H1 (cell line): ENCODE measurements around the gene PGAP3. TPM values are rescaled to one million over a fixed set of nuclear protein-coding genes. Genes with fewer than 3 reads are reported as not detected.

Experiments
- BRCA1 ChIP-seq: IDR thresholded peaks from 2 replicates; pipeline ENCODE4 v1.6.1; 2012; ENCODE audit warnings: low read depth, low read length, improper control_type of control experiment
- CHD1 ChIP-seq: IDR thresholded peaks from 2 replicates; pipeline ENCODE4 v1.6.1; 2012; ENCODE audit warnings: low read depth, low read length, improper control_type of control experiment
- HDAC2 ChIP-seq, 2 experiments: fragments of 300-600 bp in 1 of 2; sonication (generic) in 1 of 2; IDR thresholded peaks; 2 replicates each; pipeline ENCODE4 v1.6.1; 2011 to 2012; ENCODE audit warnings: low read depth in 2 of 2, low read length in 2 of 2, mild to moderate bottlenecking in 2 of 2, moderate library complexity in 2 of 2, borderline replicate concordance in 1 of 2, inconsistent platforms in 1 of 2
- NANOG ChIP-seq: IDR thresholded peaks from 2 replicates; pipeline ENCODE4 v1.6.1; 2011; ENCODE audit warnings: low read length, low read depth, mild to moderate bottlenecking, inconsistent platforms; ENCODE audit not compliant: insufficient read depth, poor library complexity, severe bottlenecking
- SP1 ChIP-seq: IDR thresholded peaks from 2 replicates; pipeline ENCODE4 v1.6.1; 2011; ENCODE audit warnings: low read depth, low read length
- polyA plus RNA-seq, 7 experiments: library from polyadenylated mRNA; depleted of rRNA in 3 of 7; stranded (reverse) in 5 of 7; unstranded in 2 of 7; fragments of >200 nt in 5 of 7; fragments of 200-250 nt in 2 of 7; gene quantifications; 1 replicate in 5 of 7; 2 replicates in 1 of 7; 4 replicates in 1 of 7; pipeline versions ENCODE4 v1.2.1 to v1.2.3, GENCODE V29; 2011 to 2013; ENCODE audit warnings: missing spikeins in 2 of 7, mixed read lengths in 2 of 7
- total RNA-seq: library from RNA; stranded (reverse); fragmentation: NEBNext Ultra II Directional; extraction: Animal tissue kit (Norgen Biotek cat#: 25700); gene quantifications from 2 replicates; pipeline ENCODE4 v1.2.1, GENCODE V29; 2021
- TF ChIP-seq, protein P1 (sequence below): IDR thresholded peaks from 2 replicates; pipeline ENCODE4 v1.6.1; 2012; ENCODE audit warnings: inconsistent platforms

The PGAP3 gene
- total and polyA plus RNA-seq, 2 of the 8 experiments (the other 6 are each of a cell fraction or from before 2014, with no cell fraction given) = 21.0 to 30.7 TPM

DNA sequence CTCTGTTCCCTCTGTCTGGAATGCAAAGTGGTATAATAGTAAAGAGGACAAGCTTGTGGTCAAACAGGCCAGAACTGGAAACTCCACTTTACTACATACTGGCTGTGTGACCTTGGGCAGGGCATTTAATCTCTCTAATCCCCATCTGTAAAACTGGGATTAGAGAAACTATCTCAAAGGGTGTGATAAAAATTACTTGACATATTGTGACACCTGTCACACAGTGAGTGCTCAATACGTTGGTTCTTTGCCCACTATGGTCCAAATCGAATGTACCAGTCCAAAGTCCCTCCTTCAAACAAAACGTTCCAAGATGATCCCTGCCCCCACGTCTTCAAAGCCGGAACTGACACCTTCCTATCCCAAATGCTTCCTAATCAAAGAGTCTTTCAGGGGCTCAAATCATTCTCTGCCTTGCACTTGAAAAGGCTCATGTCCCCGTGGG lies 734 bp downstream of the PGAP3 start (continued):
- TF ChIP-seq, protein P1, sequence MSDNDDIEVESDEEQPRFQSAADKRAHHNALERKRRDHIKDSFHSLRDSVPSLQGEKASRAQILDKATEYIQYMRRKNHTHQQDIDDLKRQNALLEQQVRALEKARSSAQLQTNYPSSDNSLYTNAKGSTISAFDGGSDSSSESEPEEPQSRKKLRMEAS = no peak
- TF ChIP-seq BRCA1 = no peak
- TF ChIP-seq HDAC2 (IDR thresholded peaks at IDR 0.05; ENCODE audit: borderline replicate concordance in 1 of 2, low read depth in 2 of 2, low read length in 2 of 2) = no peak
- no peak for TF ChIP-seq NANOG
- TF ChIP-seq SP1 = no peak
- TF ChIP-seq CHD1 = no peak
